ENCODE data around the gene PPM1B.

DNA sequence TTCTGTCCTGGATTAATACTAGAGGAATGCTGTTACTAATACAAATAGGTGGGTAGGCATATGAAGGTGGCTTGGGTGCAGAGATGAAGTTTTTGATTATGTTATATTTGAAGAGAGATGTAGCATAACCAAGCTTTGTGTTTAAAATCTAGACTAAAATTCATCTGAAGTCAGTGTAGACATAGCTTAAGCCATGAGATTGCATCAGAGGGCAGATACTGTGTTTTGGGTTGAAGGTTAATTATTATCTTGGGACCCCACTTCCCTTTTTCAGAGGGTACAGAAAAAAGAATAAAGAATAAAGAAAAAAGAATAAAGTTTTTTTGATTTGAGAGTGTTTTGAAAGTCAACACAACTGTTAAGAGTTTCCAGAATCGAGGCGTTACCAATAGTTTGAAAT lies 13.0 kb downstream of the PPM1B start:
- TF ChIP-seq EZH2 (IDR thresholded peaks at IDR 0.05; ENCODE audit: borderline replicate concordance, control insufficient read depth, low read depth, low read length), result no peak
- TF ChIP-seq CTCF (IDR thresholded peaks at IDR 0.05 in 2 of 3, conservative IDR thresholded peaks at IDR 0.05 in 1 of 3; ENCODE audit: control insufficient read depth in 2 of 3, extremely low read depth in 1 of 3, insufficient read depth in 1 of 3, low read depth in 3 of 3, low read length in 3 of 3), result no peak
- TF ChIP-seq POLR2A (IDR thresholded peaks at IDR 0.05; ENCODE audit: low read depth, low read length), result no peak
- TF ChIP-seq IKZF2 (IDR thresholded peaks at IDR 0.05), result no peak
- no peak for TF ChIP-seq RFX5 (IDR thresholded peaks at IDR 0.05; ENCODE audit: low read depth, low read length)
- no peak for TF ChIP-seq JUND (IDR thresholded peaks at IDR 0.05; ENCODE audit: low read depth, low read length)
- TF ChIP-seq MTA3 (IDR thresholded peaks at IDR 0.05; ENCODE audit: borderline replicate concordance, low read length), result no peak
- no peak for TF ChIP-seq CHD4 (IDR thresholded peaks at IDR 0.05)
- no peak for TF ChIP-seq ATF7 (IDR thresholded peaks at IDR 0.05; ENCODE audit: low read depth)
- no peak for TF ChIP-seq POLR2AphosphoS5 (IDR thresholded peaks at IDR 0.05; ENCODE audit: low read length)
- TF ChIP-seq, protein P1, sequence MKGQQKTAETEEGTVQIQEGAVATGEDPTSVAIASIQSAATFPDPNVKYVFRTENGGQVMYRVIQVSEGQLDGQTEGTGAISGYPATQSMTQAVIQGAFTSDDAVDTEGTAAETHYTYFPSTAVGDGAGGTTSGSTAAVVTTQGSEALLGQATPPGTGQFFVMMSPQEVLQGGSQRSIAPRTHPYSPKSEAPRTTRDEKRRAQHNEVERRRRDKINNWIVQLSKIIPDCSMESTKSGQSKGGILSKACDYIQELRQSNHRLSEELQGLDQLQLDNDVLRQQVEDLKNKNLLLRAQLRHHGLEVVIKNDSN (IDR thresholded peaks at IDR 0.05; ENCODE audit: borderline replicate concordance, extremely low read length, insufficient read depth, low read depth, low read length), result no peak
- no peak for TF ChIP-seq E2F4 (IDR thresholded peaks at IDR 0.05; ENCODE audit: low read depth, low read length)
- TF ChIP-seq USF2 (IDR thresholded peaks at IDR 0.05; ENCODE audit: borderline replicate concordance, low read depth, low read length), result no peak
- TF ChIP-seq RB1 (IDR thresholded peaks at IDR 0.05; ENCODE audit: borderline replicate concordance), result no peak

All from GM12878 (cell line).